ENCODE data around the gene ZBTB1.

The ZBTB1 gene

GRCh38 chr14:64540208-64541202 is 35.9 kb downstream of the ZBTB1 start, which contains the start of gene HSPA2:
Gene HSPA2, plus strand, starts transcription at chr14:64540741. Its CDS starts 109 bp downstream, at chr14:64540850.
- peak within 1 kb of the TSS; percentile 48 to 64 for H3K4me3 ChIP-seq (replicated peaks in 1 of 2; ENCODE audit: low read depth in 2 of 2, low read length in 2 of 2)
- peak; percentile 99 to 100 for DNase-seq (ENCODE audit: low read depth in 2 of 2)
- TF ChIP-seq, protein P1, sequence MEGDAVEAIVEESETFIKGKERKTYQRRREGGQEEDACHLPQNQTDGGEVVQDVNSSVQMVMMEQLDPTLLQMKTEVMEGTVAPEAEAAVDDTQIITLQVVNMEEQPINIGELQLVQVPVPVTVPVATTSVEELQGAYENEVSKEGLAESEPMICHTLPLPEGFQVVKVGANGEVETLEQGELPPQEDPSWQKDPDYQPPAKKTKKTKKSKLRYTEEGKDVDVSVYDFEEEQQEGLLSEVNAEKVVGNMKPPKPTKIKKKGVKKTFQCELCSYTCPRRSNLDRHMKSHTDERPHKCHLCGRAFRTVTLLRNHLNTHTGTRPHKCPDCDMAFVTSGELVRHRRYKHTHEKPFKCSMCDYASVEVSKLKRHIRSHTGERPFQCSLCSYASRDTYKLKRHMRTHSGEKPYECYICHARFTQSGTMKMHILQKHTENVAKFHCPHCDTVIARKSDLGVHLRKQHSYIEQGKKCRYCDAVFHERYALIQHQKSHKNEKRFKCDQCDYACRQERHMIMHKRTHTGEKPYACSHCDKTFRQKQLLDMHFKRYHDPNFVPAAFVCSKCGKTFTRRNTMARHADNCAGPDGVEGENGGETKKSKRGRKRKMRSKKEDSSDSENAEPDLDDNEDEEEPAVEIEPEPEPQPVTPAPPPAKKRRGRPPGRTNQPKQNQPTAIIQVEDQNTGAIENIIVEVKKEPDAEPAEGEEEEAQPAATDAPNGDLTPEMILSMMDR (IDR thresholded peaks at IDR 0.05; ENCODE audit: low read depth, low read length) = peak; percentile 82

DNA sequence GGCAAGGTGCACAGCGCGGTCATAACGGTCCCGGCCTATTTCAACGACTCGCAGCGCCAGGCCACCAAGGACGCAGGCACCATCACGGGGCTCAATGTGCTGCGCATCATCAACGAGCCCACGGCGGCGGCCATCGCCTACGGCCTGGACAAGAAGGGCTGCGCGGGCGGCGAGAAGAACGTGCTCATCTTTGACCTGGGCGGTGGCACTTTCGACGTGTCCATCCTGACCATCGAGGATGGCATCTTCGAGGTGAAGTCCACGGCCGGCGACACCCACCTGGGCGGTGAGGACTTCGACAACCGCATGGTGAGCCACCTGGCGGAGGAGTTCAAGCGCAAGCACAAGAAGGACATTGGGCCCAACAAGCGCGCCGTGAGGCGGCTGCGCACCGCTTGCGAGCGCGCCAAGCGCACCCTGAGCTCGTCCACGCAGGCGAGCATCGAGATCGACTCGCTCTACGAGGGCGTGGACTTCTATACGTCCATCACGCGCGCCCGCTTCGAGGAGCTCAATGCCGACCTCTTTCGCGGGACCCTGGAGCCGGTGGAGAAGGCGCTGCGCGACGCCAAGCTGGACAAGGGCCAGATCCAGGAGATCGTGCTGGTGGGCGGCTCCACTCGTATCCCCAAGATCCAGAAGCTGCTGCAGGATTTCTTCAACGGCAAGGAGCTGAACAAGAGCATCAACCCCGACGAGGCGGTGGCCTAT is 36.8 kb downstream of the ZBTB1 start:
- no peak overlapping the region for H3K4me3 ChIP-seq (replicated peaks in 1 of 2; ENCODE audit: low read depth in 2 of 2, low read length in 2 of 2)

DNA sequence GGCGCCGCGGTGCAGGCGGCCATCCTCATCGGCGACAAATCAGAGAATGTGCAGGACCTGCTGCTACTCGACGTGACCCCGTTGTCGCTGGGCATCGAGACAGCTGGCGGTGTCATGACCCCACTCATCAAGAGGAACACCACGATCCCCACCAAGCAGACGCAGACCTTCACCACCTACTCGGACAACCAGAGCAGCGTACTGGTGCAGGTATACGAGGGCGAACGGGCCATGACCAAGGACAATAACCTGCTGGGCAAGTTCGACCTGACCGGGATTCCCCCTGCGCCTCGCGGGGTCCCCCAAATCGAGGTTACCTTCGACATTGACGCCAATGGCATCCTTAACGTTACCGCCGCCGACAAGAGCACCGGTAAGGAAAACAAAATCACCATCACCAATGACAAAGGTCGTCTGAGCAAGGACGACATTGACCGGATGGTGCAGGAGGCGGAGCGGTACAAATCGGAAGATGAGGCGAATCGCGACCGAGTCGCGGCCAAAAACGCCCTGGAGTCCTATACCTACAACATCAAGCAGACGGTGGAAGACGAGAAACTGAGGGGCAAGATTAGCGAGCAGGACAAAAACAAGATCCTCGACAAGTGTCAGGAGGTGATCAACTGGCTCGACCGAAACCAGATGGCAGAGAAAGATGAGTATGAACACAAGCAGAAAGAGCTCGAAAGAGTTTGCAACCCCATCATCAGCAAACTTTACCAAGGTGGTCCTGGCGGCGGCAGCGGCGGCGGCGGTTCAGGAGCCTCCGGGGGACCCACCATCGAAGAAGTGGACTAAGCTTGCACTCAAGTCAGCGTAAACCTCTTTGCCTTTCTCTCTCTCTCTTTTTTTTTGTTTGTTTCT is 37.6 kb downstream of the ZBTB1 start:
- DNase-seq (ENCODE audit: low read depth in 2 of 2) = no peak
- peak overlapping the region in 1 of 2 donors; percentile 3 for H3K4me3 ChIP-seq (replicated peaks in 1 of 2; ENCODE audit: low read depth in 2 of 2, low read length in 2 of 2)

More for the DNA sequence above, 36.8 kb downstream of the ZBTB1 start:
- TF ChIP-seq, protein P1 (IDR thresholded peaks at IDR 0.05; ENCODE audit: low read depth, low read length) = no peak
- DNase-seq (ENCODE audit: low read depth in 2 of 2) = no peak

GRCh38 chr14:64542836-64543201 is 38.2 kb downstream of the ZBTB1 start:
- H3K4me3 ChIP-seq (replicated peaks in 1 of 2; ENCODE audit: low read depth in 2 of 2, low read length in 2 of 2) = no peak overlapping the region
- TF ChIP-seq, protein P1 (IDR thresholded peaks at IDR 0.05; ENCODE audit: low read depth, low read length) = no peak
- DNase-seq (ENCODE audit: low read depth in 2 of 2) = no peak

More for the DNA sequence above, 37.6 kb downstream of the ZBTB1 start:
- TF ChIP-seq, protein P1 (IDR thresholded peaks at IDR 0.05; ENCODE audit: low read depth, low read length) = no peak

- no peak overlapping the region for H3K4me3 ChIP-seq (replicated peaks in 1 of 2; ENCODE audit: low read depth in 2 of 2, low read length in 2 of 2)
- DNase-seq (ENCODE audit: low read depth in 2 of 2) = no peak
- TF ChIP-seq, protein P1 (IDR thresholded peaks at IDR 0.05; ENCODE audit: low read depth, low read length) = no peak
Observed at GRCh38 chr14:64544607-64545312, 40.2 kb downstream of the ZBTB1 start.

All from cardiac fibroblast (primary cell).